IPS-18c (cell line): ENCODE results near the gene OPCML.

Experiments
- H3K4me3 ChIP-seq: 2 replicates; pipeline ENCODE4 v1.7.0; 2013; ENCODE audit warnings: low read depth, mild to moderate bottlenecking, low read length, moderate library complexity; ENCODE audit not compliant: insufficient read depth
- H3K9me3 ChIP-seq: one replicate; pipeline ENCODE4 v1.6.1; 2013; ENCODE audit warnings: mild to moderate bottlenecking, low read length, moderate library complexity; ENCODE audit not compliant: control insufficient read depth, insufficient read depth

Gene OPCML

GRCh38 chr11:132872211-132872610 is 660.1 kb downstream of the OPCML start:
- H3K9me3 ChIP-seq, result peaks cover 3% of the 10 kb centered on the region

GRCh38 chr11:132866783-132867545 is 665.3 kb downstream of the OPCML start:
- Histone ChIP-seq H3K4me3 (no peak overlapping the region), H3K9me3 (no peaks in the 10 kb centered on the region)

More at GRCh38 chr11:132872211-132872610, 660.1 kb downstream of the OPCML start:
- no peak overlapping the region for H3K4me3 ChIP-seq

DNA sequence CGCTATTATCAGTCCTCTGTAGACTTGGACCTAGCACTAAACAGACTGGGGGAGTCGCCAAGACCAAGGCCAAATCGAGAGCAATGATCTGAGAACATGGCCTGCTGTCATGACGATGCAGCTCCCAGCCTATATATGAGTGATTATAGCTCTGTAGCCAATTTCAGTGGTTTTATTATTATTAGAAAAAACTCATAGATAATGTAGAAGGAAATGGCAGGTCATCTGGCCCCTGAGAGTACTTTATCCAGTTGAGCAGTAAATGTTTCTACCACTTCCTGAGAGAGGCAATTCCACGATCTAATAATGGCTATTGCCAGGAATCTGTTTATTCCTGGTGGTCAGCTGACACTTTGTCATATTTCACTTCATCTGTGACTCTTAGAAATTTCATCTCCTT is 666.7 kb downstream of the OPCML start:
- H3K4me3 ChIP-seq, result no peak overlapping the region
- H3K9me3 ChIP-seq, result no peaks in the 10 kb centered on the region

DNA sequence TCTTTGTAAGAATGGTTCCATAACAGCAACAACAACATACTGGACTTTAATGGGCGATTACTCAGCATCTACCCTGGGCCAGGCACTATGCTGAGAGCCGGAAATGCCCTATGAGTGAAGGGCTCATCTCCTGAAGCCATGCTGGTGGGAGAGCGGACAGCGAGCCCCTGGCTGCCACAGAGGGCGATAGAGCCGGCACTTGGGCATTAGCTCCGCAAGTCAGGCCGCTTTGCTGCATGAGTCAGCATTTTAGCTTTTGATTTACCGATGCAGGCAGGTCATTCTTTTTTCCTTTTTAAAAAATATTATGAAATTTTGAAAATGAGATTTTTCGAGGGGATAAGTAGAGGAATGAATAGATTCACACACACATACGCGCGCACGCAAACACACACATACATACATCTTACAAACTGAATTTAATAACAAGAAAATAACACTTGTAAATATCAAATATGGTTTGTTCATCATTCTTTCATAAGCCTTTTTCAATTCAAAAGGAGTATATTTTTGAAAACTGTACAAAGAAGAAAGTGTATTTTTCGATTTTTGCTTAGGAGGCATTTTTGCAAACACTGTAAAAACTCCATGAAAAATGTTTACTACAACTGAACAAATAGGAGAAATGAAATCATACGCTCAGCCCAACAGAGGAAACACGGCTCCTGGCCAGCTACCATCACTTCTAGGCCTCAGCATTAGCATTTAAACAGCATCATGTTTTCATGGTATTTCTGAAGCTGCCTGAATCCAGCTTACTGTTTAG is 667.3 kb downstream of the OPCML start:
- H3K4me3 ChIP-seq, result no peak overlapping the region

DNA sequence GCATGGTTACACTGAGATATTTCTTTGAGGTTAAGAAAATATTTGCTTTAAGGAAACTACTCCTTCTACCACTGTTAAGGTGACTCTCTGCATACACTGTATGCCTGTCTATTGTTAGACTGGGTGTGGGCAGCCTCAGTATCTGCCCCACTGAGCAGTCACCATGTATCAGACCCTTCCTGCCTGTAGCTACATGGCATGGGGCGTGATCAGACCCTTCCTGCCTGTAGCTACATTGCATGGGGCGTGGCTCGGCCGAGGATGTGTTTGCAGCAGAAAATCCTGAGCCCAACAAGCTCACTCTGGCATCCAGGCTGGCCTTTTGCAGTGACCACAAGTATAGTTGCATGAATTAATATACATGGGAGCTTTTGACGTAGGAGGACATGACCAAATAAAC is 669.4 kb downstream of the OPCML start:
- Histone ChIP-seq H3K9me3 (no peaks in the 10 kb centered on the region), H3K4me3 (no peak overlapping the region)

More for the DNA sequence above, 667.3 kb downstream of the OPCML start:
- H3K9me3 ChIP-seq, result no peaks in the 10 kb centered on the region

DNA sequence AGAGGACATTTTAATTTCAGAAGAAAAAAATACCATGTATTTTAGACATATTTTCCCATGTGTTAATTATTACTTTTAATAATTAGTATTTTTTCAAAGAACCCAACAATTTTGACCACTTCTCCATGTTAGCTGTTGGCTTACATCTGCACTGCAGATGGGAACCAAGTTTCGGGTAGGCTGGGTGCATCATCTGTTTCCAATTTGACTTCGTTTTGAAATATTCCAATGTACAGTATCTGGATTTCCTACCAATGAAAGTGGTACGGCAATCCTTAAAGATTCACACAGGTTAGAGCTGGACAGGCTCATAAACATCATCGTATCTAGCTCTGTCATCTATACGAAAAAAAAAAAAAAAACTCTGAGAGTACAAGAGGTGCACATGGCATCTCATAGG is 670.2 kb downstream of the OPCML start:
- H3K4me3 ChIP-seq, result no peak overlapping the region
- no peaks in the 10 kb centered on the region for H3K9me3 ChIP-seq

GRCh38 chr11:132859306-132859705 is 673.0 kb downstream of the OPCML start:
- no peak overlapping the region for H3K4me3 ChIP-seq
- H3K9me3 ChIP-seq, result no peaks in the 10 kb centered on the region

- no peak overlapping the region for H3K4me3 ChIP-seq
- H3K9me3 ChIP-seq, result no peaks in the 10 kb centered on the region
Measured at GRCh38 chr11:132858223-132858622, 674.1 kb downstream of the OPCML start.

GRCh38 chr11:132856032-132856431 is 676.3 kb downstream of the OPCML start:
- Histone ChIP-seq H3K9me3 (no peaks in the 10 kb centered on the region), H3K4me3 (no peak overlapping the region)

DNA sequence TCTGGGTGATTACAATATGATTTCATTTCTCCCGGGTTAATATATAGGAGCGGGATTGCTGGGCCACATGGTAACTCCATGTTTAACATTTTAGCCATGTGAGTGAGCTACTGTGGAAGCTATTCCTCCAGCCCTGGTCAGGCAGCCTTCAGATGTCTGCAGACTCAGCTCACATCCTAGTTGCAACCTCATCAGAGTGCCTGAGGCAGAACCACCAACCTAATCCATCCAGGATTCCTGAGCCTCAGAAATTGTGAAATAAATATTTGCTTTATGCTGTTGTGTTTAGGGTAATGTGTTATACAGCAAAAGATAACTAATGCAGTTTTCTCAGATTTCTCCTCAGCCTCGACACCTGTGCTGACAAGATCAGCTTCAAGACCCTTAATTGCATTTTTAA is 676.8 kb downstream of the OPCML start:
- Histone ChIP-seq H3K9me3 (no peaks in the 10 kb centered on the region), H3K4me3 (no peak overlapping the region)

GRCh38 chr11:132853886-132854285 is 678.4 kb downstream of the OPCML start:
- no peak overlapping the region for H3K4me3 ChIP-seq
- H3K9me3 ChIP-seq, result no peaks in the 10 kb centered on the region

- H3K4me3 ChIP-seq, result no peak overlapping the region
- no peaks in the 10 kb centered on the region for H3K9me3 ChIP-seq
Measured at GRCh38 chr11:132852361-132852760, 679.9 kb downstream of the OPCML start.

DNA sequence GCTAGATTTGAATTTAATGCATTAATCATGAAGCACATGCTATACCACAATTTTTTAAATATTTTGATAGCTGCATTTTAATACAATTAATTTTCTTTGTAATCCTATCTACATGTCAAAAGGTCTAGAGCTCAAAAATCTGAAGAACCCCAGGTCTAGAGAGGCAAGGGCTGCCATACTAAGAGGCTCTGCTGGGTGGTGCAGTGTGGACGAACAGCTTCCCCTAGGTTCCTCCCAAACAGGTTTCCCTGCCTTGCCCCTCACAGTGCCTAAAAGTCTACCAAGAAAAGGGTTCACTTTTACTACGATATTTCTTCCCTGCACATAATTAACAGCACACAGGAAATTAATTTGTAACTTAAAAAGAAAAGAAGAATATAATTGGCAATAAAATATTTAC is 681.1 kb downstream of the OPCML start:
- Histone ChIP-seq H3K4me3 (no peak overlapping the region), H3K9me3 (no peaks in the 10 kb centered on the region)

- H3K4me3 ChIP-seq, result no peak overlapping the region
- H3K9me3 ChIP-seq, result no peaks in the 10 kb centered on the region
Measured at GRCh38 chr11:132850266-132850665, 682.0 kb downstream of the OPCML start.

DNA sequence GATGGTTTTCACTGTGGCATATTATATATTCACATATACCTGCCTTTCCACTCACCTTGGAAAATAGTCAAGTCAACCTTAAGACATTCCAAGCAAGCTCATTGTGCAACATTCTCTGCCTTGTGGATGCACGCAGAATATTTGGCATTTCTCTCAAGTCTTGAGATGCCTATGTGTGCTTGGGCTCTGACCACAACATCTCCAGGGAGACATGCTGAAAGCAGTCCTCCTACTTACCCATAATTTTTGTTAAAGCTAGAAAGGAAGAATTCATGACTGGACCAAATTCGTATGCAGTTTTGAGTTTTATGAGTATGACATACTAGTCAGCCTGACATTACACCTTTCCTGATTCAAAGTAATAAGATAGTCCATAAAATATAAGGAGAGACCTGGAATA is 684.0 kb downstream of the OPCML start:
- H3K9me3 ChIP-seq, result no peaks in the 10 kb centered on the region
- H3K4me3 ChIP-seq, result no peak overlapping the region

GRCh38 chr11:132846075-132846474 is 686.2 kb downstream of the OPCML start:
- H3K4me3 ChIP-seq, result no peak overlapping the region
- no peaks in the 10 kb centered on the region for H3K9me3 ChIP-seq

GRCh38 chr11:132844956-132845696 is 687.2 kb downstream of the OPCML start:
- no peaks in the 10 kb centered on the region for H3K9me3 ChIP-seq
- H3K4me3 ChIP-seq, result no peak overlapping the region

GRCh38 chr11:132840660-132841059 is 691.6 kb downstream of the OPCML start:
- H3K9me3 ChIP-seq, result no peaks in the 10 kb centered on the region
- H3K4me3 ChIP-seq, result no peak overlapping the region
